CD14-positive monocyte (primary cell): ENCODE data around the gene MDN1. TPM values are rescaled to one million over a fixed set of nuclear protein-coding genes. Genes with fewer than 3 reads are reported as not detected.

Source experiments
- DNase-seq, 3 donors: peaks; one replicate each; pipeline ENCODE4 v3.0.0-alpha.2; 2011 to 2022
- H2AFZ ChIP-seq: 2 replicates; pipeline ENCODE4 v1.6.0; 2012; ENCODE audit warnings: mild to moderate bottlenecking, low read depth, low read length, inconsistent platforms; ENCODE audit not compliant: insufficient read depth, poor library complexity, severe bottlenecking
- H3K27ac ChIP-seq, 2 donors: 1 replicate in 1 of 2; 2 replicates in 1 of 2; pipeline ENCODE4 v1.5.1; 2012 to 2013; ENCODE audit warnings: low read length in 2 of 2, control low read depth in 1 of 2, inconsistent platforms in 1 of 2, low read depth in 1 of 2, mild to moderate bottlenecking in 1 of 2
- H3K27me3 ChIP-seq, 2 donors: one replicate each; pipeline versions ENCODE4 v1.6.0 to v1.6.1; 2011 to 2013; ENCODE audit warnings: low read length in 2 of 2; ENCODE audit not compliant: control insufficient read depth in 2 of 2, insufficient read depth in 2 of 2
- H3K36me3 ChIP-seq, 2 donors: replicated peaks in 1 of 2; 1 replicate in 1 of 2; 2 replicates in 1 of 2; pipeline versions ENCODE4 v1.5.1 to v1.6.1; 2012 to 2013; ENCODE audit warnings: low read length in 2 of 2, control low read depth in 1 of 2, inconsistent platforms in 1 of 2, mild to moderate bottlenecking in 1 of 2; ENCODE audit not compliant: insufficient read depth in 2 of 2, control insufficient read depth in 1 of 2
- H3K4me1 ChIP-seq, 2 donors: 1 replicate in 1 of 2; 2 replicates in 1 of 2; pipeline versions ENCODE4 v1.5.1 to v1.6.1; 2012 to 2013; ENCODE audit warnings: low read length in 2 of 2, control low read depth in 1 of 2, inconsistent platforms in 1 of 2, mild to moderate bottlenecking in 1 of 2, moderate library complexity in 1 of 2; ENCODE audit not compliant: insufficient read depth in 2 of 2, control insufficient read depth in 1 of 2
- H3K4me2 ChIP-seq: replicated peaks from 2 replicates; pipeline ENCODE3; 2012; ENCODE audit warnings: low read length, moderate library complexity, mild to moderate bottlenecking; ENCODE audit not compliant: poor library complexity, severe bottlenecking; ENCODE audit errors: extremely low read depth
- H3K4me3 ChIP-seq, 3 experiments: fragments of 200-600 bp in 1 of 3; sonication (generic) in 1 of 3; replicated peaks in 1 of 3; 1 replicate in 2 of 3; 2 replicates in 1 of 3; pipeline ENCODE4 v1.5.1; 2011 to 2013; ENCODE audit warnings: low read length in 3 of 3, mild to moderate bottlenecking in 3 of 3, control low read depth in 2 of 3, low read depth in 2 of 3, inconsistent platforms in 1 of 3, moderate library complexity in 1 of 3
- H3K79me2 ChIP-seq: 2 replicates; pipeline ENCODE4 v1.6.0; 2012; ENCODE audit warnings: mild to moderate bottlenecking, control low read depth, inconsistent platforms, low read length, moderate library complexity; ENCODE audit not compliant: insufficient read depth
- H3K9ac ChIP-seq: 2 replicates; pipeline ENCODE4 v1.6.0; 2017; ENCODE audit warnings: low read length, mild to moderate bottlenecking; ENCODE audit not compliant: insufficient read depth, poor library complexity, severe bottlenecking
- H3K9me3 ChIP-seq, 2 donors: replicated peaks in 1 of 2; 1 replicate in 1 of 2; 2 replicates in 1 of 2; pipeline versions ENCODE4 v1.5.1 to v1.6.1; 2012 to 2013; ENCODE audit warnings: low read length in 2 of 2, control low read depth in 1 of 2; ENCODE audit not compliant: control insufficient read depth in 1 of 2, insufficient read depth in 1 of 2
- H4K20me1 ChIP-seq: 2 replicates; pipeline ENCODE4 v1.6.0; 2012; ENCODE audit warnings: mild to moderate bottlenecking, low read length, control low read depth, moderate library complexity; ENCODE audit not compliant: insufficient read depth
- H3K27ac Mint-ChIP-seq, 7 donors: one replicate each; pipeline ENCODE4 v1.8.0; 2020; ENCODE audit warnings: mild to moderate bottlenecking in 7 of 7, mixed read lengths in 7 of 7, moderate library complexity in 6 of 7, inconsistent platforms in 2 of 7
- H3K27me3 Mint-ChIP-seq, 3 donors: one replicate each; pipeline ENCODE4 v1.8.0; 2021 to 2022; ENCODE audit warnings: low read depth in 3 of 3, mild to moderate bottlenecking in 3 of 3, mixed read lengths in 3 of 3, moderate library complexity in 3 of 3, inconsistent platforms in 1 of 3
- H3K36me3 Mint-ChIP-seq, 2 donors: one replicate each; pipeline ENCODE4 v1.8.0; 2020; ENCODE audit warnings: mixed read lengths in 2 of 2, inconsistent platforms in 1 of 2, mild to moderate bottlenecking in 1 of 2
- H3K4me1 Mint-ChIP-seq: one replicate; pipeline ENCODE4 v1.8.0; 2020; ENCODE audit warnings: mild to moderate bottlenecking, mixed read lengths
- H3K4me3 Mint-ChIP-seq, 2 donors: one replicate each; pipeline ENCODE4 v1.8.0; 2020; ENCODE audit warnings: mild to moderate bottlenecking in 2 of 2, mixed read lengths in 2 of 2, moderate library complexity in 1 of 2
- H3K9me3 Mint-ChIP-seq, 7 donors: one replicate each; pipeline ENCODE4 v1.8.0; 2020 to 2022; ENCODE audit warnings: mixed read lengths in 7 of 7, mild to moderate bottlenecking in 6 of 7, moderate library complexity in 6 of 7, inconsistent platforms in 2 of 7
- WGBS: methylation state at CpG from one replicate; pipeline ENCODE4 v1.1.5; 2013; ENCODE audit warnings: missing lambda C conversion rate; ENCODE audit not compliant: insufficient coverage; 5-methylcytosine and 5-hydroxymethylcytosine counted together
- intact Hi-C, 2 donors: fragments of 100-400 bp; cut with micrococcal nuclease; formaldehyde crosslinking; loops; one replicate each; pipeline versions ENCODE4 v1.15.0 to v1.15.1; 2023
- polyA plus RNA-seq, 3 donors: library from polyadenylated mRNA; depleted of rRNA in 1 of 3; unstranded in 2 of 3; stranded (reverse) in 1 of 3; fragments of 300-500 nt in 2 of 3; fragments of >200 nt in 1 of 3; fragmentation: Illumina TruSeq in 2 of 3; gene quantifications; 1 replicate in 2 of 3; 2 replicates in 1 of 3; pipeline ENCODE4 v1.2.3, GENCODE V29; 2012 to 2021
- TF ChIP-seq, protein P1 (sequence below): fragments of 200-600 bp; IDR thresholded peaks from one replicate; pipeline ENCODE4 v1.8.0; 2022; ENCODE audit warnings: antibody characterized with exemption, mild to moderate bottlenecking

The MDN1 gene
- polyA plus RNA-seq, 3 donors: 0.61 to 6.6 (median 1.8) TPM

GRCh38 chr6:89597988-89598387, 221.6 kb downstream of the MDN1 start:
- Histone ChIP-seq H3K27me3 (no peaks in the 10 kb centered on the region), H3K4me2 (no peak overlapping the region), H3K4me1 (peaks cover 8 to 15% of the 10 kb centered on the region in 2 donors), H3K36me3 (no peaks in the 10 kb centered on the region), H4K20me1 (no peaks in the 10 kb centered on the region), H3K4me3 (no peak overlapping the region), H3K9ac (no peak overlapping the region), H3K9me3 (no peaks in the 10 kb centered on the region), H2AFZ (no peak overlapping the region), H3K79me2 (no peaks in the 10 kb centered on the region), H3K27ac (no peak overlapping the region)
- no peaks in the 10 kb centered on the region for H3K27me3 Mint-ChIP-seq
- no peak overlapping the region for H3K27ac Mint-ChIP-seq
- WGBS: 10% methylated on average over 3 of the region's 3 CpGs
- H3K9me3 Mint-ChIP-seq: peaks cover 0 to 5% (median 2%) of the 10 kb centered on the region in 7 donors
- no peak overlapping the region for H3K4me3 Mint-ChIP-seq
- TF ChIP-seq, protein P1, sequence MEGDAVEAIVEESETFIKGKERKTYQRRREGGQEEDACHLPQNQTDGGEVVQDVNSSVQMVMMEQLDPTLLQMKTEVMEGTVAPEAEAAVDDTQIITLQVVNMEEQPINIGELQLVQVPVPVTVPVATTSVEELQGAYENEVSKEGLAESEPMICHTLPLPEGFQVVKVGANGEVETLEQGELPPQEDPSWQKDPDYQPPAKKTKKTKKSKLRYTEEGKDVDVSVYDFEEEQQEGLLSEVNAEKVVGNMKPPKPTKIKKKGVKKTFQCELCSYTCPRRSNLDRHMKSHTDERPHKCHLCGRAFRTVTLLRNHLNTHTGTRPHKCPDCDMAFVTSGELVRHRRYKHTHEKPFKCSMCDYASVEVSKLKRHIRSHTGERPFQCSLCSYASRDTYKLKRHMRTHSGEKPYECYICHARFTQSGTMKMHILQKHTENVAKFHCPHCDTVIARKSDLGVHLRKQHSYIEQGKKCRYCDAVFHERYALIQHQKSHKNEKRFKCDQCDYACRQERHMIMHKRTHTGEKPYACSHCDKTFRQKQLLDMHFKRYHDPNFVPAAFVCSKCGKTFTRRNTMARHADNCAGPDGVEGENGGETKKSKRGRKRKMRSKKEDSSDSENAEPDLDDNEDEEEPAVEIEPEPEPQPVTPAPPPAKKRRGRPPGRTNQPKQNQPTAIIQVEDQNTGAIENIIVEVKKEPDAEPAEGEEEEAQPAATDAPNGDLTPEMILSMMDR: no peak
- intact Hi-C loops: no loop called here
- no peak for DNase-seq
- H3K4me1 Mint-ChIP-seq: peaks cover 14% of the 10 kb centered on the region
- no peaks in the 10 kb centered on the region for H3K36me3 Mint-ChIP-seq

GRCh38 chr6:89597372-89597771, 222.2 kb downstream of the MDN1 start:
- H3K27ac ChIP-seq: no peak overlapping the region
- H3K36me3 Mint-ChIP-seq: no peaks in the 10 kb centered on the region
- H3K4me3 Mint-ChIP-seq: no peak overlapping the region

More at GRCh38 chr6:89597372-89597771, 222.2 kb downstream of the MDN1 start:
- no peak overlapping the region for H3K9ac ChIP-seq
- H3K79me2 ChIP-seq: no peaks in the 10 kb centered on the region
- H3K9me3 ChIP-seq: no peaks in the 10 kb centered on the region
- no peak overlapping the region for H3K27ac Mint-ChIP-seq
- TF ChIP-seq, protein P1: no peak
- H3K4me1 ChIP-seq: peaks cover 8 to 15% of the 10 kb centered on the region in 2 donors
- H4K20me1 ChIP-seq: no peaks in the 10 kb centered on the region
- H3K27me3 Mint-ChIP-seq: no peaks in the 10 kb centered on the region
- peaks cover 0 to 5% (median 2%) of the 10 kb centered on the region in 7 donors for H3K9me3 Mint-ChIP-seq
- no peak overlapping the region for H3K4me2 ChIP-seq
- no peaks in the 10 kb centered on the region for H3K36me3 ChIP-seq
- DNase-seq: no peak
- H3K4me1 Mint-ChIP-seq: peaks cover 14% of the 10 kb centered on the region
- 100% methylated on average over 1 of the region's 2 CpGs for WGBS
- H3K4me3 ChIP-seq: no peak overlapping the region
- no peak overlapping the region for H2AFZ ChIP-seq
- H3K27me3 ChIP-seq: no peaks in the 10 kb centered on the region
- intact Hi-C loops: no loop called here
